ENCODE measurements around the gene ZNF212. TPM values are rescaled to one million over a fixed set of nuclear protein-coding genes. Genes with fewer than 3 reads are reported as not detected.
"Not testable (repeated sequence)": the region's sequence is repeated elsewhere in the genome, so short reads cannot be mapped to it uniquely, and the experiment has no call there.

The ZNF212 gene
- total RNA-seq, 1 donor from 2014 or later, result 9.7 TPM

- DNase-seq (ENCODE audit: low read depth), result no peak
Observed at GRCh38 chr7:149218469-149219420, 20.7 kb upstream of the ZNF212 start.

- peak; percentile 82 for DNase-seq (ENCODE audit: low read depth)
Observed at GRCh38 chr7:149220534-149220933, 18.9 kb upstream of the ZNF212 start.

GRCh38 chr7:149223176-149223575 is 16.3 kb upstream of the ZNF212 start:
- no peak for DNase-seq (ENCODE audit: low read depth)

GRCh38 chr7:149223761-149224160 is 15.7 kb upstream of the ZNF212 start:
- DNase-seq (ENCODE audit: low read depth), result no peak

- no peak for DNase-seq (ENCODE audit: low read depth)
Observed at GRCh38 chr7:149224352-149224751, 15.1 kb upstream of the ZNF212 start.

GRCh38 chr7:149225106-149225505 is 14.3 kb upstream of the ZNF212 start:
- DNase-seq (ENCODE audit: low read depth), result no peak

GRCh38 chr7:149225656-149226055 is 13.8 kb upstream of the ZNF212 start:
- no peak for DNase-seq (ENCODE audit: low read depth)

- DNase-seq (ENCODE audit: low read depth), result not testable (repeated sequence)
Observed at GRCh38 chr7:149226366-149226765, 13.1 kb upstream of the ZNF212 start.

GRCh38 chr7:149226840-149227494 is 12.5 kb upstream of the ZNF212 start:
- no peak for DNase-seq (ENCODE audit: low read depth)

- no peak for DNase-seq (ENCODE audit: low read depth)
Observed at GRCh38 chr7:149228831-149229471, 10.5 kb upstream of the ZNF212 start.

GRCh38 chr7:149229526-149229925 is 9.9 kb upstream of the ZNF212 start:
- DNase-seq (ENCODE audit: low read depth), result no peak

GRCh38 chr7:149232362-149232761 is 7.1 kb upstream of the ZNF212 start:
- no peak for DNase-seq (ENCODE audit: low read depth)

GRCh38 chr7:149233655-149234204 is 5.7 kb upstream of the ZNF212 start:
- peak; percentile 83 for DNase-seq (ENCODE audit: low read depth)

- no peak for DNase-seq (ENCODE audit: low read depth)
Observed at GRCh38 chr7:149237502-149237901, 1.9 kb upstream of the ZNF212 start.

GRCh38 chr7:149238051-149238450 is 1.4 kb upstream of the ZNF212 start:
- DNase-seq (ENCODE audit: low read depth), result peak; percentile 66

- no peak for DNase-seq (ENCODE audit: low read depth)
Observed at GRCh38 chr7:149240637-149241036, 1.2 kb downstream of the ZNF212 start.

- no peak for DNase-seq (ENCODE audit: low read depth)
Observed at GRCh38 chr7:149241696-149242095, 2.2 kb downstream of the ZNF212 start.

- DNase-seq (ENCODE audit: low read depth), result no peak
Observed at GRCh38 chr7:149245244-149245643, 5.8 kb downstream of the ZNF212 start.

GRCh38 chr7:149245744-149246143 is 6.3 kb downstream of the ZNF212 start:
- no peak for DNase-seq (ENCODE audit: low read depth)

- DNase-seq (ENCODE audit: low read depth), result no peak
Observed at GRCh38 chr7:149248777-149249176, 9.3 kb downstream of the ZNF212 start.

- DNase-seq (ENCODE audit: low read depth), result not testable (repeated sequence)
Observed at GRCh38 chr7:149250151-149250550, 10.7 kb downstream of the ZNF212 start.

GRCh38 chr7:149251518-149251917 is 12.1 kb downstream of the ZNF212 start:
- DNase-seq (ENCODE audit: low read depth), result not testable (repeated sequence)
